HepG2 (cell line): ENCODE results near the gene SEZ6. TPM values are rescaled to one million over a fixed set of nuclear protein-coding genes. Genes with fewer than 3 reads are reported as not detected.

Experiments used
- ATAC-seq: fragments of 200-7000 bp; cut with Tn5 transposase; 3 replicates; pipeline ENCODE4 v1.9.1; 2020; ENCODE audit warnings: mild to moderate bottlenecking, moderate library complexity
- BruUV-seq: library from RNA; stranded (reverse); fragments of 400-500 nt; replicated peaks from 2 replicates; lab custom pipeline; 2021; lab: Mats Ljungman, UMichigan
- CTCF ChIA-PET: fragments of 300-600 bp; formaldehyde crosslinking; extraction: SDS; loops from one replicate; lab custom pipeline; 2021; ENCODE audit warnings: low total read pairs, inconsistent platforms, low intra/inter-chr PET ratio; lab: Yijun Ruan, JAX
- POLR2A ChIA-PET: fragments of 350-600 bp; sonication (Branson Sonifier 250); formaldehyde crosslinking; loops from one replicate; lab custom pipeline; 2020; ENCODE audit warnings: antibody characterized with exemption, inconsistent platforms; lab: Yijun Ruan, JAX
- DNase-seq: peaks from one replicate; pipeline ENCODE4 v3.0.0-alpha.2; 2015; ENCODE audit warnings: low spot score
- FAIRE-seq: peaks from 3 replicates; lab custom pipeline; 2011; peaks lifted over from hg19 to GRCh38; lab: Jason Lieb, UNC
- H2AFZ ChIP-seq: one replicate; pipeline ENCODE4 v1.6.1; 2011; ENCODE audit warnings: low read length, inconsistent platforms
- H3K27ac ChIP-seq: fragments of 300-600 bp; 3 replicates; pipeline ENCODE4 v1.8.0; 2011; ENCODE audit warnings: mixed run types, mild to moderate bottlenecking, mixed read lengths, low read length, inconsistent platforms; ENCODE audit not compliant: insufficient read depth; ENCODE audit errors: extremely low read length
- H3K27me3 ChIP-seq, 2 experiments: fragments of 200-600 bp in 1 of 2; 2 replicates in 1 of 2; 3 replicates in 1 of 2; pipeline versions ENCODE4 v1.6.0 to v1.8.0; 2011; ENCODE audit warnings: low read length in 2 of 2, mild to moderate bottlenecking in 2 of 2, moderate library complexity in 2 of 2, inconsistent platforms in 1 of 2; ENCODE audit not compliant: insufficient read depth in 2 of 2, control insufficient read depth in 1 of 2
- H3K36me3 ChIP-seq, 2 experiments: fragments of 200-600 bp in 1 of 2; replicated peaks in 1 of 2; 2 replicates in 1 of 2; 3 replicates in 1 of 2; pipeline versions ENCODE4 v1.5.1 to v1.8.0; 2011; ENCODE audit warnings: low read length in 2 of 2, inconsistent platforms in 1 of 2; ENCODE audit not compliant: insufficient read depth in 2 of 2, control insufficient read depth in 1 of 2
- H3K4me1 ChIP-seq: 2 replicates; pipeline ENCODE4 v1.5.1; 2012; ENCODE audit warnings: low read length, inconsistent platforms; ENCODE audit not compliant: insufficient read depth
- H3K4me2 ChIP-seq: 2 replicates; pipeline ENCODE4 v1.6.0; 2011; ENCODE audit warnings: low read depth, low read length, inconsistent platforms
- H3K4me3 ChIP-seq, 3 experiments: fragments of 200-600 bp in 1 of 3; sonication (generic), shearing (Covaris generic) in 1 of 3; replicated peaks in 1 of 3; 2 replicates each; pipeline ENCODE4 v1.5.1; 2011 to 2016; ENCODE audit warnings: low read length in 3 of 3, inconsistent platforms in 2 of 3, low read depth in 2 of 3, mild to moderate bottlenecking in 2 of 3, control low read depth in 1 of 3, mixed read lengths in 1 of 3; ENCODE audit not compliant: insufficient read depth in 1 of 3
- H3K79me2 ChIP-seq: one replicate; pipeline ENCODE4 v1.6.1; 2011; ENCODE audit warnings: low read length, inconsistent platforms; ENCODE audit not compliant: insufficient read depth
- H3K9ac ChIP-seq: 2 replicates; pipeline ENCODE4 v1.6.0; 2011; ENCODE audit warnings: mild to moderate bottlenecking, low read depth, low read length, inconsistent platforms; ENCODE audit not compliant: insufficient read depth
- H3K9me3 ChIP-seq: 2 replicates; pipeline ENCODE4 v1.5.1; 2012; ENCODE audit warnings: mild to moderate bottlenecking, low read length
- H4K20me1 ChIP-seq: 2 replicates; pipeline ENCODE4 v1.6.0; 2011; ENCODE audit warnings: inconsistent platforms, mild to moderate bottlenecking, low read length, moderate library complexity; ENCODE audit not compliant: insufficient read depth
- FOXJ3 ChIP-seq: sonication (generic); formaldehyde crosslinking; IDR thresholded peaks from 2 replicates; pipeline ENCODE4 v1.4.0; 2020; ENCODE audit warnings: missing genetic modification reagents, mild to moderate bottlenecking, borderline replicate concordance
- GFI1 ChIP-seq: sonication (generic); formaldehyde crosslinking; IDR thresholded peaks from 2 replicates; pipeline ENCODE4 v1.5.0; 2020; ENCODE audit warnings: missing genetic modification reagents, mild to moderate bottlenecking, borderline replicate concordance
- HMGXB4 ChIP-seq, 2 experiments: sonication (generic) in 1 of 2; formaldehyde crosslinking in 1 of 2; IDR thresholded peaks; 2 replicates each; pipeline versions ENCODE4 v1.4.0 to v1.6.1; 2018 to 2020; ENCODE audit warnings: missing genetic modification reagents in 2 of 2, borderline replicate concordance in 1 of 2, low read depth in 1 of 2, mild to moderate bottlenecking in 1 of 2, missing biosample characterization in 1 of 2
- KDM3A ChIP-seq: IDR thresholded peaks from 2 replicates; pipeline ENCODE4 v1.6.1; 2018; ENCODE audit warnings: low read depth, missing compliant biosample characterization
- MAFF ChIP-seq: IDR thresholded peaks from 2 replicates; pipeline ENCODE4 v1.6.1; 2011; ENCODE audit warnings: low read depth, low read length, improper control_type of control experiment
- MIER3 ChIP-seq: IDR thresholded peaks from 2 replicates; pipeline ENCODE4 v1.6.1; 2016; ENCODE audit warnings: missing compliant biosample characterization, borderline replicate concordance
- SP1 ChIP-seq, 2 experiments: fragments of 450-650 bp in 1 of 2; sonication (generic) in 1 of 2; formaldehyde crosslinking in 1 of 2; IDR thresholded peaks; 2 replicates each; pipeline versions ENCODE4 v1.4.0 to v1.6.1; 2016 to 2020; ENCODE audit warnings: missing genetic modification reagents in 1 of 2
- TFE3 ChIP-seq: IDR thresholded peaks from 2 replicates; pipeline ENCODE4 v1.6.1; 2016
- ZGPAT ChIP-seq: IDR thresholded peaks from 2 replicates; pipeline ENCODE4 v1.6.1; 2016; ENCODE audit warnings: mild to moderate bottlenecking
- ZNF281 ChIP-seq: sonication (generic); formaldehyde crosslinking; IDR thresholded peaks from 2 replicates; pipeline ENCODE4 v1.4.0; 2020; ENCODE audit warnings: missing genetic modification reagents, borderline replicate concordance
- ZNF484 ChIP-seq: sonication (generic); formaldehyde crosslinking; IDR thresholded peaks from 2 replicates; pipeline ENCODE4 v1.5.1; 2020; ENCODE audit warnings: mild to moderate bottlenecking, low read depth, missing genetic modification reagents, borderline replicate concordance
- ZNF841 ChIP-seq: sonication (generic); formaldehyde crosslinking; IDR thresholded peaks from 2 replicates; pipeline ENCODE4 v1.8.1; 2023; ENCODE audit warnings: missing genetic modification reagents, borderline replicate concordance
- ZSCAN9 ChIP-seq: IDR thresholded peaks from 2 replicates; pipeline ENCODE4 v1.6.1; 2016; ENCODE audit warnings: borderline replicate concordance
- WGBS: methylation state at CpG from one replicate; pipeline ENCODE4 v1.1.6; 2017; ENCODE audit warnings: low lambda C conversion rate; 5-methylcytosine and 5-hydroxymethylcytosine counted together
- in situ Hi-C: cut with HindIII; loops from 2 replicates; pipeline ENCODE4 v1.10.0; 2017; ENCODE audit warnings: low pct_unique_long_range_greater_than_20kb; ENCODE audit not compliant: extremely low pct_ligation_motif_present
- intact Hi-C: fragments of 100-400 bp; cut with micrococcal nuclease; formaldehyde crosslinking; loops from one replicate; pipeline ENCODE4 v1.10.0; 2022; ENCODE audit not compliant: unreplicated experiment
- polyA plus RNA-seq, 8 experiments: library from polyadenylated mRNA; depleted of rRNA in 3 of 8; stranded (reverse) in 7 of 8; unstranded in 1 of 8; fragments of >200 nt; fragmentation: Illumina TruSeq in 4 of 8; extraction: Trizol in 4 of 8; gene quantifications; 2 replicates each; pipeline versions ENCODE4 v1.2.1 to v1.2.3, GENCODE V29; 2011 to 2016; ENCODE audit warnings: low read depth in 4 of 8, missing spikeins in 1 of 8, mixed read lengths in 1 of 8; ENCODE audit not compliant: insufficient read depth in 1 of 8
- total RNA-seq, 5 experiments: library from RNA; depleted of rRNA; stranded (reverse); fragments of >200 nt; fragmentation: Illumina TruSeq; extraction: Trizol; gene quantifications; 2 replicates each; pipeline ENCODE4 v1.2.3, GENCODE V29; 2016; ENCODE audit warnings: low read depth in 1 of 5

SEZ6 gene
- total and polyA plus RNA-seq, 2 of the 13 experiments (the other 11 are each of a cell fraction or from before 2014, with no cell fraction given) = not detected

GRCh38 chr17:28916302-28916934 is 89.4 kb downstream of the SEZ6 start:
- in situ Hi-C loops (no loop called here), intact Hi-C loops (loop anchor here (2.0 kb wide), 2 partner anchors 14 to 154 kb away; partner anchors contain the start of gene DHRS13)
- BruUV-seq = no TSS peak
- FAIRE-seq (peak; percentile 78), DNase-seq (peak; percentile 38), ATAC-seq (peak; percentile 78)
- Histone ChIP-seq H3K79me2 (no peaks in the 10 kb centered on the region), H2AFZ (no peak overlapping the region), H3K9ac (no peak overlapping the region), H3K36me3 (peaks cover 44 to 90% of the 10 kb centered on the region in 2 experiments), H3K27ac (no peak overlapping the region), H3K27me3 (no peaks in the 10 kb centered on the region), H3K4me2 (no peak overlapping the region), H3K4me3 (no peak overlapping the region), H4K20me1 (no peaks in the 10 kb centered on the region; the same call in 1 of the 2 replicates), H3K4me1 (peaks cover 19% of the 10 kb centered on the region), H3K9me3 (no peaks in the 10 kb centered on the region)
- ChIA-PET POLR2A (no interaction called here), CTCF (interaction anchor here (0.7 to 2.9 kb wide), 4 partner anchors 13 to 269 kb away, joined by 3 to 36 read pairs (median 6); partner anchors contain the start of genes DHRS13 and TLCD1)
- WGBS = 71% methylated on average over 6 of the region's 6 CpGs
- TF ChIP-seq ZGPAT (CRISPR knock-in tag) = 0 out of 2 replicates have a peak, but pooled peaks have one; percentile 18
- no peak for TF ChIP-seq ZSCAN9
- TF ChIP-seq SP1 (IDR thresholded peaks at IDR 0.05) = no peak
- TF ChIP-seq SP1 (CRISPR knock-in tag; IDR thresholded peaks at IDR 0.05) = no peak
- TF ChIP-seq ZNF281 (CRISPR knock-in tag) = no peak
- TF ChIP-seq MIER3 (CRISPR knock-in tag) = no peak
- TF ChIP-seq HMGXB4 (CRISPR knock-in tag; IDR thresholded peaks at IDR 0.05; ENCODE audit: borderline replicate concordance in 1 of 2, low read depth in 1 of 2) = 0 out of 4 replicates have a peak, but pooled peaks of 1 of the 2 experiments have one; percentile 19
- no peak for TF ChIP-seq ZNF841 (CRISPR knock-in tag)
- no peak for TF ChIP-seq MAFF
- TF ChIP-seq TFE3 (CRISPR knock-in tag) = 0 out of 2 replicates have a peak, but pooled peaks have one; percentile 17
- TF ChIP-seq KDM3A (CRISPR knock-in tag) = 0 out of 2 replicates have a peak, but pooled peaks have one; percentile 42
- TF ChIP-seq FOXJ3 (CRISPR knock-in tag) = no peak
- no peak for TF ChIP-seq ZNF484 (CRISPR knock-in tag)
- no peak for TF ChIP-seq GFI1 (CRISPR knock-in tag)
